ENCODE results near the gene SLC6A9.

DNA sequence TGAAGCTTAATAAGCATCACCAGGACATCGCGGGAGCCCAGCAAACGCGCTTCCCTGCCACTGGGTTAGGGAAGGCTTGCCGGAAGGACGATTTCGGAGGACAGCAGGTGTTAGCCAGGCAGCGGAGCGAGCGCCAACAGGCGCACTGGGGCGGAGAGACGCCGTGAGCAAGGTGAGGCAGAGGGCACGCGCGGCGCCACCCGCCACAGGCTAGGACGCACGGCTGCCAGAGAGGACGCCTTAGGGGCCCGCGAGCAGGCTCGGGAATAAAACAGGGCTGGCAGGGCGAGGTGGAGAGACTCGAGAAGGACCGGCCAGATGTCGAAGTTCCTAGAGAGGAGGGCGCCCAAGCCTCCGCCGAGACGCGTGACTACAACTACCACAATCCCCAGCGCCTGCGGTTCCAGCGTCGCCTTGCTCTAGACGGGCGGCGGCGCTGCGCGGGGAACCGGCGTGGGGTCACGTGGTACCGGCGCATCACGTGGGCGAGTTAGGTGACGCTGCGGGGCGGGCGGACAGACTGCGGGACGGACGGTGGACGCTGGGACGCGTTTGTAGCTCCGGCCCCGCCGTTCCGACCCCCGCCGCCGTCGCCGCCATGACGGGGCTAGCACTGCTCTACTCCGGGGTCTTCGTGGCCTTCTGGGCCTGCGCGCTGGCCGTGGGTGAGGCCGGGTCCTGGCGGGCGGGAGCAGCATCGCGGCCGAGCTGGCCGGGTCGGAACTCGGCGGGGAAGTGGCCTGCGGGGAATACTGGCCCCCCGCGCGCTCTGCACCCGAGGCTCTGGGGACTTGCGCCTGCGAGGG, 56.6 kb downstream of the SLC6A9 start, which contains the start of gene ATP6V0B:
- peak in 1 of 3 experiments; percentile 3; a peak in 2 of 4 replicates for TF ChIP-seq CTCF (IDR thresholded peaks at IDR 0.05; ENCODE audit: control extremely low read depth in 1 of 3, insufficient read depth in 1 of 3, low read depth in 1 of 3, low read length in 3 of 3)
- peak; percentile 45 for TF ChIP-seq POLR2AphosphoS5 (IDR thresholded peaks at IDR 0.05; ENCODE audit: low read depth, low read length)
- TF ChIP-seq CEBPB (IDR thresholded peaks at IDR 0.05; ENCODE audit: low read depth, low read length): no peak
- TF ChIP-seq, protein P1, sequence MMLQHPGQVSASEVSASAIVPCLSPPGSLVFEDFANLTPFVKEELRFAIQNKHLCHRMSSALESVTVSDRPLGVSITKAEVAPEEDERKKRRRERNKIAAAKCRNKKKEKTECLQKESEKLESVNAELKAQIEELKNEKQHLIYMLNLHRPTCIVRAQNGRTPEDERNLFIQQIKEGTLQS (IDR thresholded peaks at IDR 0.05; ENCODE audit: insufficient read depth, low read depth, low read length): peak; percentile 99
- no peak for TF ChIP-seq ZNF274 (IDR thresholded peaks at IDR 0.05; ENCODE audit: borderline replicate concordance, extremely low read depth, low read length)
- peak in 1 of 2 experiments; percentile 73; a peak in 2 of 3 replicates for TF ChIP-seq POLR2A (IDR thresholded peaks at IDR 0.05; ENCODE audit: control extremely low read depth in 1 of 2, low read depth in 2 of 2, low read length in 2 of 2)
- TF ChIP-seq EP300 (IDR thresholded peaks at IDR 0.05; ENCODE audit: borderline replicate concordance in 1 of 2, low read depth in 2 of 2, low read length in 2 of 2): no peak
- no peak for TF ChIP-seq SP4 (IDR thresholded peaks at IDR 0.05; ENCODE audit: low read length)
- TF ChIP-seq CBX8 (IDR thresholded peaks at IDR 0.05; ENCODE audit: borderline replicate concordance, low read depth, low read length): no peak
- peak; percentile 98 for TF ChIP-seq CREB1 (IDR thresholded peaks at IDR 0.05)
- no peak for TF ChIP-seq RAD21 (IDR thresholded peaks at IDR 0.05 in 1 of 2, conservative IDR thresholded peaks at IDR 0.05 in 1 of 2; ENCODE audit: low read depth in 2 of 2, low read length in 2 of 2)
- no peak for TF ChIP-seq GABPA (IDR thresholded peaks at IDR 0.05; ENCODE audit: borderline replicate concordance, insufficient read depth, low read length)
- no peak for TF ChIP-seq EZH2 (IDR thresholded peaks at IDR 0.05; ENCODE audit: low read depth, low read length, severe bottlenecking)

Measured in H1 (cell line).